NCI-H748 treated with DMSO at 0.1 percent for 48 hours (cell line): Measurements from ENCODE around the gene C9orf72.

ENCODE experiments used
- DNase-seq: peaks from one replicate; lab custom pipeline; 2025; lab: John Stamatoyannopoulos, UW

C9orf72 gene

DNA sequence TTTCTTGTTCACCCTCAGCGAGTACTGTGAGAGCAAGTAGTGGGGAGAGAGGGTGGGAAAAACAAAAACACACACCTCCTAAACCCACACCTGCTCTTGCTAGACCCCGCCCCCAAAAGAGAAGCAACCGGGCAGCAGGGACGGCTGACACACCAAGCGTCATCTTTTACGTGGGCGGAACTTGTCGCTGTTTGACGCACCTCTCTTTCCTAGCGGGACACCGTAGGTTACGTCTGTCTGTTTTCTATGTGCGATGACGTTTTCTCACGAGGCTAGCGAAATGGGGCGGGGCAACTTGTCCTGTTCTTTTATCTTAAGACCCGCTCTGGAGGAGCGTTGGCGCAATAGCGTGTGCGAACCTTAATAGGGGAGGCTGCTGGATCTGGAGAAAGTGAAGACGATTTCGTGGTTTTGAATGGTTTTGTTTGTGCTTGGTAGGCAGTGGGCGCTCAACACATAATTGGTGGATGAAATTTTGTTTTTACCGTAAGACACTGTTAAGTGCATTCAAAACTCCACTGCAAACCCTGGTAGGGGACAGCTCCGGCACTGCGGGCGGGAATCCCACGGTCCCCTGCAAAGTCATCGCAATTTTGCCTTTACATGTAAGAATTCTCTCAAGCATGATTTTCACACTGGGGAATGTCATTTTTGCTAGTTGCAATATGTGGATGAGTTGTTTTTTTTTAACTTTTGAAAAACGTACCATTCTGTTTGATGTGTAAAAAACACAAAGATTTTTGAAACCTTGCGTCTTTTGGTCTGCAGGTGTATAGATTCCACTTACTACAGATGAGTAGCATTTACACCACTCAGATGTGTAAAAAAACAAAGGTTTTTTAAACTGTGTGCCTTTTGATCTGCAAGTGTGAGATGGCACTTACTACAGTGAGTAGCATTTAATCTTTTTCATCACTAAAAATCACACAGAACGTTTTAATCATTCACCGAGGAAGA lies 631 bp upstream of the C9orf72 start:
- peak; percentile 99 for DNase-seq

GRCh38 chr9:27572566-27572917 lies 739 bp downstream of the C9orf72 start:
- DNase-seq, result peak; percentile 62

DNA sequence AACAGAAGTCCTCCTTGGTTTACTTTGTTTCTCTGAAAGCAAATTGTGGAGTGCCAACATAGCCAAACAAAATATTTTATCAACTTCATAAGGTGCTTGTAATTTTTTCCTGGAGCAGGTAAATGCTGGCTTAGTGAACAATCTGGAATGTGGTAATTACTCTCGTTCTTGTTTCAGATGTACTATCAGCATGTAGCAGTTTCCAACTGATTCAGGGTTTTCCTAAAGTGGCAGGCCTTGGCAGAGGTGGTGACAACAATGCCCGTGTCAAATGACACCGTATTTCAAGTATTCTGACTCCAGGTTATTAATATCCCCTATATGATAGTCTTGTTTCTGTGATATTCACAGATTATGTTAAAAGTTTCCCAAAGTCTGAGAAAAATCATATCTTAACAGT lies 1.2 kb downstream of the C9orf72 start:
- DNase-seq, result no peak

GRCh38 chr9:27571011-27571410 lies 2.3 kb downstream of the C9orf72 start:
- DNase-seq, result no peak

- no peak for DNase-seq
Observed at GRCh38 chr9:27569406-27569805, 3.9 kb downstream of the C9orf72 start.

GRCh38 chr9:27566118-27566517 lies 7.2 kb downstream of the C9orf72 start:
- no peak for DNase-seq

DNA sequence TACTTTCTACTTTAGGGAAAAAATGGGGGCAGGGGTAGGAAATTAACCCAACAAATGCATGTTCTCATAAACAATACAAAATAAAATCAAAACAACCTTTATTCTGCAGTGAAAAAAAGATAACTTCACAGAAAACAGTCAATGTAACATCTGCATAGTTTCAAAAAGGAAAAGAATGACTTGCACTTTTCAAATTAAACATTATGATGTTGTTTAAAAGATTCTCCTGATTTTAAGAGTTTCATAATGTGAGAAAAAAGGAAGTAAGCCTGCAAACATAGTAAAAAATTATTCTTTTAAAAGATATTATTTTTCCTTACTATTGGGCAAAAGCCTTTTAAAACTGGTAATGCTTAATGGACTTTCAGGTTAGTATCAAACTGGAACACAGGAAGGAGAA lies 7.6 kb downstream of the C9orf72 start:
- DNase-seq, result no peak

- DNase-seq, result no peak
Observed at GRCh38 chr9:27564670-27565069, 8.6 kb downstream of the C9orf72 start.

GRCh38 chr9:27563738-27564430 lies 9.4 kb downstream of the C9orf72 start:
- no peak for DNase-seq

- no peak for DNase-seq
Observed at GRCh38 chr9:27561685-27562084, 11.6 kb downstream of the C9orf72 start.

DNA sequence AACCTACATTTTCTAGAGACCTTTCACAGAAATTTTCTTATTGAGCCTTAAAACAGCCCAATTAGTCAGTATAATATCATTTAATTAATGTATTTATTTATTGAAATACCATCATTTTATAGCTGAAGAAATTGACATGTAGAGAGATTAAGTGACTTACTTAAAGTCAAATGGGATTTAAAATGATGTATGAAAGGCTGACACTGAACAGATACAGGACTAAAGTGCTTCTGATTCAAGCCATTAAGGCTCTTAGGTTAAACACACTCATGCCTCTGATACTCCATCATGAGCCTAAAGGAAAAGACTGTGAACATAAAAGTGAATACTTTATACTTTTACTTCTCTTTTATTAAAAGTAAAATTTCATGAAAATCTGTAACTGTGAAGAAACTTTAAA lies 12.8 kb downstream of the C9orf72 start:
- no peak for DNase-seq

DNA sequence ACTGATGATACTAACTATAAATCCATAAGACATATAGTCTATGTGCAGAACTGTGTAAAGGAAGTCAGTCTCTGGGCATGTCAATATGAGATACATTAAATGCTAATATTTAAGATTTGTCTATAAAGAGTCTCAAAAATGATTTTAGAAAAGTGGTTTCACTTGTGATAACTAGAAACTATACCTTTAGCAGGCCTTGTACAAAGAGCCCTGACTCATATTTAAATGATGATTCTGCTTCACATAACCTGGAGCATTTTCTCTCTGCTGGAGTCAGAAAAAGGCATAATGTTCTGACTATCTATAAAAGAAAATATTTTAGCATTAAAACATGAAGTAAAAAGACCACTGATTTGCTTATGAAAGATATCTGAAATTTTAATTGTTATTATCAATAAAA lies 15.0 kb downstream of the C9orf72 start:
- DNase-seq, result no peak

DNA sequence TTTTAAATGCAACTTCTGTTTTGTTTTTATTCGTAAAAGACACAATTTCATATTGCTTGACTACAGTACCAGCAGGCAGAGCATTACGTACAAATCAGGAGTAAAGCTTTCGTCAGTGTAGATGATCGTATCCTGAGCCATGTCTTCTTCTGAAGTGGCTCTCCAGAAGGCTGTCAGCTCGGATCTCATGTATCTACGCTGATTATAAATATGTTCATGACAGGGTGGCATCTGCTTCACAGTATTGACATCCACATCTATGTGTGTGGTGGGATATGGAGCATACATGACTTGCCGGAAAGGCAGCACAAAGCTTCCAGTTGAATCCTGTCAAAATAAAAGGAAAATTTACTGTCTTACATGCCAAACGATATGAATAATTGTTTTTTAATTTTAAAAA lies 16.8 kb downstream of the C9orf72 start:
- DNase-seq, result no peak

GRCh38 chr9:27554712-27555111 lies 18.6 kb downstream of the C9orf72 start:
- DNase-seq, result no peak

GRCh38 chr9:27549196-27549755 lies 24.0 kb downstream of the C9orf72 start:
- DNase-seq, result no peak

GRCh38 chr9:27548055-27548741 lies 25.1 kb downstream of the C9orf72 start:
- DNase-seq, result no peak

DNA sequence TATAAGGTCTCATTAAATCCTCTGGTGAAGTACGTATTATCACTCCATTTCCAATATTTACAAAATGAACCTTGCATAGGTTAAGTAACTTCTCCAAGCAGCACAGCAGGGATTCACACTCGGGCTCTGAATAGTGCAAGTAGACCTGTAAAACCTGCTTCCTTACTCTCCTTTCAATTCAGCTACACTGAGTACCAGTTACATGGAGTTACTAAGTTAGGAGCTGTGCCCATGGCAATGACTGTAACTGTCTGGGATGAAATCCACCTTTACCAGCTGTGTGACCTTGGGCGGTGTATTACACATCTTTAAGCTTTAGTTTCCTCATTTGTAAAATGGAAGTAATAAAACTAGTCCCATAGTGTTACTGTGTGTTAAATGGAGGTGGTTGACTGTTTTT lies 27.8 kb downstream of the C9orf72 start:
- DNase-seq, result no peak

DNA sequence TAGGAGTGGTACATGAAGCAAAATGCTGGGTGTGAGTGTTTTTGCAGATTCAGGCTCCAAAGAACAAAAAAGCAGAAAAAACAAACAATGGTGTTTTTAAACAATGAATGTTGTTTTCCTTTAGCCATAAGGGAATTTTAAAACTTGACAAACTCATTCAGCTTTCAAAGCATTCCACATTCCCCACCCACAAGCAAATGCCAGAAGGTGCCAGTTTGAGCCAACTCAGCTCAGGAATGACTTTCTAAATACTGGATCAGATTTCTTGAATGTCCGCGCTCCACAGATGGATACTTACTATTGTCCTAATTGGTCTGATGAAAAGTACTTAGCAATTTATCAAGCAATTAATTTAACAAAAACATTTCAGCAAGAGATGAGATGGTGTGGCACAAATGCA lies 30.8 kb downstream of the C9orf72 start:
- no peak for DNase-seq

- no peak for DNase-seq
Observed at GRCh38 chr9:27541740-27542139, 31.5 kb downstream of the C9orf72 start.

GRCh38 chr9:27540502-27540901 lies 32.8 kb downstream of the C9orf72 start:
- DNase-seq, result no peak

GRCh38 chr9:27539479-27540441 lies 33.5 kb downstream of the C9orf72 start:
- DNase-seq, result no peak
